H9 (cell line): ENCODE measurements around the gene PRKCZ. TPM values are rescaled to one million over a fixed set of nuclear protein-coding genes. Genes with fewer than 3 reads are reported as not detected.

Experiments
- DNase-seq: peaks from one replicate; pipeline ENCODE4 v3.0.0-alpha.2; 2017
- H2AFZ ChIP-seq: one replicate; pipeline ENCODE4 v1.6.1; 2013; ENCODE audit warnings: mild to moderate bottlenecking, low read length, control low read depth, moderate library complexity
- H2AK5ac ChIP-seq: 2 replicates; pipeline ENCODE4 v1.6.1; 2013; ENCODE audit warnings: low read length, control low read depth, mixed read lengths; ENCODE audit not compliant: insufficient read length
- H2BK120ac ChIP-seq: one replicate; pipeline ENCODE4 v1.6.1; 2013; ENCODE audit warnings: low read depth, mild to moderate bottlenecking, low read length, control low read depth, inconsistent platforms; ENCODE audit not compliant: poor library complexity, severe bottlenecking
- H2BK12ac ChIP-seq: 2 replicates; pipeline ENCODE4 v1.6.1; 2013; ENCODE audit warnings: low read length, control low read depth, mixed read lengths, low read depth; ENCODE audit not compliant: insufficient read length
- H2BK15ac ChIP-seq: 2 replicates; pipeline ENCODE4 v1.6.1; 2013; ENCODE audit warnings: low read depth, low read length, control low read depth
- H2BK20ac ChIP-seq: one replicate; pipeline ENCODE4 v1.6.1; 2013; ENCODE audit warnings: low read depth, mild to moderate bottlenecking, low read length, control low read depth, inconsistent platforms; ENCODE audit not compliant: poor library complexity, severe bottlenecking
- H2BK5ac ChIP-seq: 2 replicates; pipeline ENCODE4 v1.6.1; 2013; ENCODE audit warnings: low read length, control low read depth, mixed read lengths; ENCODE audit not compliant: insufficient read length
- H3K14ac ChIP-seq: 2 replicates; pipeline ENCODE4 v1.6.1; 2013; ENCODE audit warnings: low read length, control low read depth; ENCODE audit not compliant: insufficient read depth
- H3K18ac ChIP-seq: 2 replicates; pipeline ENCODE4 v1.6.1; 2013; ENCODE audit warnings: low read depth, mild to moderate bottlenecking, mixed read lengths, low read length, control low read depth; ENCODE audit not compliant: insufficient read length
- H3K23ac ChIP-seq: 2 replicates; pipeline ENCODE4 v1.6.1; 2013; ENCODE audit warnings: low read length, control low read depth, mixed read lengths, low read depth; ENCODE audit not compliant: insufficient read length
- H3K23me2 ChIP-seq: 2 replicates; pipeline ENCODE4 v1.6.1; 2013; ENCODE audit warnings: low read depth, mild to moderate bottlenecking, mixed read lengths, low read length, control low read depth; ENCODE audit not compliant: insufficient read length, poor library complexity, severe bottlenecking
- H3K27ac ChIP-seq: 2 replicates; pipeline ENCODE4 v1.5.1; 2013; ENCODE audit warnings: low read length, control low read depth, mixed read lengths, low read depth; ENCODE audit not compliant: insufficient read length
- H3K27me3 ChIP-seq: 2 replicates; pipeline ENCODE4 v1.6.1; 2013; ENCODE audit warnings: low read length, control low read depth, inconsistent platforms; ENCODE audit not compliant: insufficient read depth
- H3K4ac ChIP-seq: 2 replicates; pipeline ENCODE4 v1.6.1; 2013; ENCODE audit warnings: low read depth, mild to moderate bottlenecking, control low read depth, inconsistent platforms, low read length, moderate library complexity
- H3K4me1 ChIP-seq: 2 replicates; pipeline ENCODE4 v1.6.1; 2013; ENCODE audit warnings: low read length, control low read depth, inconsistent platforms; ENCODE audit not compliant: insufficient read depth
- H3K4me2 ChIP-seq: 2 replicates; pipeline ENCODE4 v1.6.1; 2013; ENCODE audit warnings: low read length, control low read depth, mixed read lengths; ENCODE audit not compliant: insufficient read length, insufficient read depth
- H3K56ac ChIP-seq: 2 replicates; pipeline ENCODE4 v1.6.1; 2013; ENCODE audit warnings: low read depth, mild to moderate bottlenecking, mixed read lengths, low read length, control low read depth; ENCODE audit not compliant: insufficient read length
- H3K79me1 ChIP-seq: 2 replicates; pipeline ENCODE4 v1.6.1; 2013; ENCODE audit warnings: low read depth, mild to moderate bottlenecking, moderate library complexity, low read length, control low read depth, inconsistent platforms; ENCODE audit not compliant: insufficient read depth, poor library complexity, severe bottlenecking
- H3K79me2 ChIP-seq: 2 replicates; pipeline ENCODE4 v1.6.1; 2013; ENCODE audit warnings: low read length, control low read depth, inconsistent platforms; ENCODE audit not compliant: insufficient read depth
- H3K9ac ChIP-seq: 2 replicates; pipeline ENCODE4 v1.6.1; 2013; ENCODE audit warnings: low read length, control low read depth, mixed read lengths; ENCODE audit not compliant: insufficient read length; ENCODE audit errors: extremely low read depth
- H3K9me3 ChIP-seq: one replicate; pipeline ENCODE4 v1.6.1; 2013; ENCODE audit warnings: low read depth, low read length, inconsistent platforms; ENCODE audit not compliant: control insufficient read depth
- H3T11ph ChIP-seq: one replicate; pipeline ENCODE4 v1.6.1; 2013; ENCODE audit warnings: mild to moderate bottlenecking, low read length, control low read depth, inconsistent platforms
- H4K20me1 ChIP-seq: one replicate; pipeline ENCODE4 v1.6.1; 2013; ENCODE audit not compliant: control insufficient read depth, insufficient read length, insufficient read depth
- H4K5ac ChIP-seq: 2 replicates; pipeline ENCODE4 v1.6.1; 2013; ENCODE audit warnings: low read depth, mild to moderate bottlenecking, mixed read lengths, low read length, control low read depth; ENCODE audit not compliant: insufficient read length
- H4K8ac ChIP-seq: replicated peaks from 2 replicates; pipeline ENCODE4 v1.6.1; 2013; ENCODE audit warnings: low read length, control low read depth, mixed read lengths, low read depth; ENCODE audit not compliant: insufficient read length
- H4K91ac ChIP-seq: 2 replicates; pipeline ENCODE4 v1.6.1; 2013; ENCODE audit warnings: low read depth, mild to moderate bottlenecking, moderate library complexity, mixed read lengths, low read length, control low read depth; ENCODE audit not compliant: insufficient read length
- H3K27ac Mint-ChIP-seq, 3 experiments: 2 replicates in 2 of 3; 3 replicates in 1 of 3; pipeline ENCODE4 v1.8.0; 2020 to 2021; ENCODE audit warnings: mixed read lengths in 3 of 3, mild to moderate bottlenecking in 1 of 3, moderate library complexity in 1 of 3
- H3K27me3 Mint-ChIP-seq: 2 replicates; pipeline ENCODE4 v1.8.0; 2021; ENCODE audit warnings: low read depth, mild to moderate bottlenecking, moderate library complexity, mixed read lengths
- H3K36me3 Mint-ChIP-seq, 3 experiments: 2 replicates in 2 of 3; 3 replicates in 1 of 3; pipeline ENCODE4 v1.8.0; 2020 to 2021; ENCODE audit warnings: low read depth in 3 of 3, mixed read lengths in 3 of 3; ENCODE audit not compliant: insufficient read depth in 1 of 3
- H3K4me1 Mint-ChIP-seq, 2 experiments: 2 replicates each; pipeline ENCODE4 v1.8.0; 2020; ENCODE audit warnings: mixed read lengths in 2 of 2
- H3K4me3 Mint-ChIP-seq, 2 experiments: 2 replicates in 1 of 2; 3 replicates in 1 of 2; pipeline ENCODE4 v1.8.0; 2020 to 2021; ENCODE audit warnings: mild to moderate bottlenecking in 2 of 2, mixed read lengths in 2 of 2, moderate library complexity in 1 of 2
- H3K9me3 Mint-ChIP-seq, 2 experiments: 2 replicates in 1 of 2; 3 replicates in 1 of 2; pipeline ENCODE4 v1.8.0; 2020; ENCODE audit warnings: mild to moderate bottlenecking in 2 of 2, mixed read lengths in 2 of 2, moderate library complexity in 1 of 2
- CTCF ChIP-seq: fragments of 200-600 bp; sonication (generic); conservative IDR thresholded peaks from 3 replicates; pipeline ENCODE4 v1.8.0; 2021; ENCODE audit warnings: antibody characterized with exemption, mild to moderate bottlenecking
- WGBS: extraction: QIAGEN DNeasy Blood & Tissue Kit; methylation state at CpG from one replicate; pipeline ENCODE4 v1.1.7; 2013; ENCODE audit warnings: missing lambda C conversion rate, low lambda C conversion rate, mixed read lengths; ENCODE audit not compliant: insufficient read length; ENCODE audit errors: extremely low coverage; 5-methylcytosine and 5-hydroxymethylcytosine counted together
- total RNA-seq: library from RNA; stranded (reverse); gene quantifications from 2 replicates; pipeline ENCODE4 v1.2.1, GENCODE V29; 2021

PRKCZ gene
- total RNA-seq, 1 experiment from 2014 or later: 48.4 TPM

- Histone ChIP-seq H3K18ac (no peak overlapping the region), H2AK5ac (no peak overlapping the region), H2BK120ac (no peak overlapping the region), H4K91ac (no peak overlapping the region), H2BK5ac (no peak overlapping the region), H3K4me2 (no peak overlapping the region), H3K14ac (no peak overlapping the region), H4K20me1 (no peaks in the 10 kb centered on the region), H3K27ac (no peak overlapping the region), H3K56ac (no peak overlapping the region), H3K23ac (no peak overlapping the region), H3K79me2 (no peaks in the 10 kb centered on the region), H3T11ph (no peak overlapping the region), H4K5ac (no peak overlapping the region), H3K23me2 (no peaks in the 10 kb centered on the region), H3K4ac (no peak overlapping the region), H4K8ac (no peak overlapping the region), H2BK15ac (no peak overlapping the region), H2BK12ac (no peak overlapping the region), H2BK20ac (no peak overlapping the region), H2AFZ (no peak overlapping the region), H3K27me3 (no peaks in the 10 kb centered on the region), H3K4me1 (no peaks in the 10 kb centered on the region), H3K9me3 (no peaks in the 10 kb centered on the region), H3K79me1 (no peaks in the 10 kb centered on the region), H3K9ac (no peak overlapping the region)
- H3K27ac Mint-ChIP-seq: no peak overlapping the region
- H3K27me3 Mint-ChIP-seq: peaks cover 1% of the 10 kb centered on the region; the same call in 1 of the 2 replicates
- no peaks in the 10 kb centered on the region for H3K9me3 Mint-ChIP-seq
- DNase-seq: no peak
- WGBS: no CpG with 5 or more reads among the region's 33 CpGs
- H3K36me3 Mint-ChIP-seq: peaks cover 16 to 39% (median 38%) of the 10 kb centered on the region in 3 experiments; a peak in 6 of 7 replicates
- peaks cover 3 to 5% of the 10 kb centered on the region in 2 experiments; a peak in 3 of 4 replicates for H3K4me1 Mint-ChIP-seq
- no peak for TF ChIP-seq CTCF
- H3K4me3 Mint-ChIP-seq: no peak overlapping the region
Measured at GRCh38 chr1:2184934-2185333, 134.7 kb downstream of the PRKCZ start.
